Activated CD8-positive, alpha-beta T cell treated with anti-CD3 and anti-CD28 coated beads, Interleukin-2, amount 10 ng/mL, durations not matched to agents 7 days and 5 days (primary cell): Measurements from ENCODE around the gene VOPP1. TPM values are rescaled to one million over a fixed set of nuclear protein-coding genes. Genes with fewer than 3 reads are reported as not detected.

Source experiments
- total RNA-seq, 2 experiments: library from RNA; stranded (reverse); gene quantifications; one replicate each; pipeline ENCODE4 v1.2.3, GENCODE V29; 2021

The VOPP1 gene
- total RNA-seq, 2 experiments from 2014 or later, result 44.5 to 45.3 TPM

Other genes starting within 250 kb of the VOPP1 start
- gene LANCL2, start 207.2 kb downstream of the VOPP1 start, total RNA-seq, result 1 to 10 TPM; 8.0 to 8.5 TPM